SJSA1 (cell line): ENCODE data around the gene MAPK12. TPM values are rescaled to one million over a fixed set of nuclear protein-coding genes. Genes with fewer than 3 reads are reported as not detected.
"Not testable (repeated sequence)": the region's sequence is repeated elsewhere in the genome, so short reads cannot be mapped to it uniquely, and the experiment has no call there.

Experiments
- DNase-seq, 2 experiments: peaks; one replicate each; pipeline ENCODE4 v3.0.0-alpha.2; 2015 to 2020; ENCODE audit warnings: low spot score in 2 of 2, low read depth in 1 of 2
- H3K27ac ChIP-seq: fragments of 250-450 bp; sonication (Bioruptor Pico); 2 replicates; pipeline ENCODE4 v1.5.1; 2020; ENCODE audit warnings: mild to moderate bottlenecking, moderate library complexity
- H3K27me3 ChIP-seq: fragments of 250-450 bp; sonication (Bioruptor Pico); replicated peaks from 2 replicates; pipeline ENCODE4 v1.5.1; 2020; ENCODE audit warnings: mild to moderate bottlenecking, moderate library complexity
- H3K36me3 ChIP-seq: fragments of 250-450 bp; sonication (Bioruptor Pico); 2 replicates; pipeline ENCODE4 v1.5.1; 2020; ENCODE audit warnings: mild to moderate bottlenecking
- H3K4me1 ChIP-seq: fragments of 250-450 bp; sonication (Bioruptor Pico); replicated peaks from 2 replicates; pipeline ENCODE4 v1.6.1; 2021; ENCODE audit warnings: mild to moderate bottlenecking
- H3K4me3 ChIP-seq: fragments of 250-450 bp; sonication (Bioruptor Pico); 2 replicates; pipeline ENCODE4 v1.5.1; 2020; ENCODE audit warnings: mild to moderate bottlenecking
- H3K9me3 ChIP-seq: fragments of 250-450 bp; sonication (Bioruptor Pico); replicated peaks from 2 replicates; pipeline ENCODE4 v1.5.1; 2020; ENCODE audit warnings: mild to moderate bottlenecking
- total RNA-seq: library from RNA; depleted of rRNA; stranded (reverse); fragments of >200 nt; shearing (Covaris generic); gene quantifications from 2 replicates; pipeline ENCODE4 v1.2.3, GENCODE V29; 2014

Gene MAPK12
- total RNA-seq, 1 experiment from 2014 or later = 4.8 TPM

GRCh38 chr22:50281384-50281760 lies 19.9 kb upstream of the MAPK12 start:
- no peaks in the 10 kb centered on the region for H3K27me3 ChIP-seq
- H3K27ac ChIP-seq = no peak overlapping the region
- peaks cover 87% of the 10 kb centered on the region for H3K36me3 ChIP-seq
- H3K4me1 ChIP-seq = peaks cover 16% of the 10 kb centered on the region
- H3K4me3 ChIP-seq = no peak overlapping the region
- no peaks in the 10 kb centered on the region for H3K9me3 ChIP-seq
- no peak for DNase-seq

- DNase-seq = no peak
These were observed 19.4 kb upstream of the MAPK12 start for GRCh38 chr22:50280708-50281383.

GRCh38 chr22:50280022-50280707 lies 18.7 kb upstream of the MAPK12 start:
- Histone ChIP-seq H3K27me3 (no peaks in the 10 kb centered on the region), H3K4me3 (no peak overlapping the region), H3K9me3 (no peaks in the 10 kb centered on the region), H3K27ac (no peak overlapping the region), H3K36me3 (peaks cover 89% of the 10 kb centered on the region), H3K4me1 (peaks cover 16% of the 10 kb centered on the region)
- no peak for DNase-seq

More at GRCh38 chr22:50280708-50281383, 19.4 kb upstream of the MAPK12 start:
- peaks cover 16% of the 10 kb centered on the region for H3K4me1 ChIP-seq
- no peaks in the 10 kb centered on the region for H3K27me3 ChIP-seq
- H3K9me3 ChIP-seq = no peaks in the 10 kb centered on the region
- peaks cover 84% of the 10 kb centered on the region for H3K36me3 ChIP-seq
- no peak overlapping the region for H3K4me3 ChIP-seq
- no peak overlapping the region for H3K27ac ChIP-seq

- H3K9me3 ChIP-seq = no peaks in the 10 kb centered on the region
- peaks cover 87% of the 10 kb centered on the region for H3K36me3 ChIP-seq
- peaks cover 16% of the 10 kb centered on the region for H3K4me1 ChIP-seq
These were observed 17.6 kb upstream of the MAPK12 start for GRCh38 chr22:50278956-50279619.

GRCh38 chr22:50278461-50278860 lies 17.0 kb upstream of the MAPK12 start:
- Histone ChIP-seq H3K27ac (no peak overlapping the region), H3K4me1 (peaks cover 16% of the 10 kb centered on the region), H3K4me3 (no peak overlapping the region), H3K36me3 (peaks cover 85% of the 10 kb centered on the region), H3K9me3 (no peaks in the 10 kb centered on the region), H3K27me3 (no peaks in the 10 kb centered on the region)
- DNase-seq = no peak

More at GRCh38 chr22:50278956-50279619, 17.6 kb upstream of the MAPK12 start:
- no peak overlapping the region for H3K27ac ChIP-seq
- DNase-seq = no peak
- H3K4me3 ChIP-seq = no peak overlapping the region
- H3K27me3 ChIP-seq = no peaks in the 10 kb centered on the region

- Histone ChIP-seq H3K4me3 (no peak overlapping the region), H3K27ac (no peak overlapping the region), H3K27me3 (no peaks in the 10 kb centered on the region), H3K36me3 (peaks cover 80% of the 10 kb centered on the region), H3K4me1 (peaks cover 12% of the 10 kb centered on the region), H3K9me3 (no peaks in the 10 kb centered on the region)
- no peak for DNase-seq
These were observed 16.3 kb upstream of the MAPK12 start for GRCh38 chr22:50277761-50278160.

GRCh38 chr22:50276143-50276542 lies 14.7 kb upstream of the MAPK12 start:
- Histone ChIP-seq H3K27me3 (peaks cover 4% of the 10 kb centered on the region), H3K4me3 (no peak overlapping the region), H3K27ac (no peak overlapping the region), H3K9me3 (no peaks in the 10 kb centered on the region), H3K4me1 (peaks cover 6% of the 10 kb centered on the region), H3K36me3 (peaks cover 64% of the 10 kb centered on the region)
- no peak for DNase-seq

GRCh38 chr22:50275181-50276055 lies 13.9 kb upstream of the MAPK12 start:
- Histone ChIP-seq H3K4me1 (peaks cover 13% of the 10 kb centered on the region), H3K36me3 (peaks cover 58% of the 10 kb centered on the region), H3K4me3 (no peak overlapping the region), H3K27ac (no peak overlapping the region), H3K27me3 (peaks cover 12% of the 10 kb centered on the region), H3K9me3 (no peaks in the 10 kb centered on the region)
- DNase-seq = no peak

GRCh38 chr22:50274771-50275170 lies 13.3 kb upstream of the MAPK12 start:
- H3K27me3 ChIP-seq = peaks cover 13% of the 10 kb centered on the region
- no peak for DNase-seq
- H3K4me3 ChIP-seq = no peak overlapping the region
- H3K4me1 ChIP-seq = peaks cover 14% of the 10 kb centered on the region
- no peak overlapping the region for H3K27ac ChIP-seq
- no peaks in the 10 kb centered on the region for H3K9me3 ChIP-seq
- peaks cover 51% of the 10 kb centered on the region for H3K36me3 ChIP-seq

GRCh38 chr22:50274311-50274710 lies 12.8 kb upstream of the MAPK12 start:
- Histone ChIP-seq H3K9me3 (no peaks in the 10 kb centered on the region), H3K36me3 (peaks cover 47% of the 10 kb centered on the region)
- DNase-seq = no peak

GRCh38 chr22:50273781-50274180 lies 12.3 kb upstream of the MAPK12 start:
- H3K9me3 ChIP-seq, H3K4me3 ChIP-seq, DNase-seq, H3K27ac ChIP-seq: not testable (repeated sequence)
- H3K36me3 ChIP-seq = peaks cover 41% of the 10 kb centered on the region
- H3K4me1 ChIP-seq = peaks cover 14% of the 10 kb centered on the region
- H3K27me3 ChIP-seq = peaks cover 23% of the 10 kb centered on the region

More at GRCh38 chr22:50274311-50274710, 12.8 kb upstream of the MAPK12 start:
- peaks cover 17% of the 10 kb centered on the region for H3K27me3 ChIP-seq
- H3K27ac ChIP-seq = no peak overlapping the region
- peaks cover 14% of the 10 kb centered on the region for H3K4me1 ChIP-seq
- H3K4me3 ChIP-seq = no peak overlapping the region

GRCh38 chr22:50273352-50273751 lies 11.9 kb upstream of the MAPK12 start:
- peaks cover 14% of the 10 kb centered on the region for H3K4me1 ChIP-seq
- not testable (repeated sequence) for H3K9me3 ChIP-seq, H3K4me3 ChIP-seq, H3K27ac ChIP-seq, DNase-seq
- H3K36me3 ChIP-seq = peaks cover 37% of the 10 kb centered on the region
- peaks cover 26% of the 10 kb centered on the region for H3K27me3 ChIP-seq

GRCh38 chr22:50272044-50272802 lies 10.7 kb upstream of the MAPK12 start:
- peaks cover 32% of the 10 kb centered on the region for H3K27me3 ChIP-seq
- H3K9me3 ChIP-seq = peaks cover 2% of the 10 kb centered on the region; the same call in 1 of the 2 replicates
- H3K4me1 ChIP-seq = peaks cover 14% of the 10 kb centered on the region
- no peak overlapping the region for H3K27ac ChIP-seq
- no peak for DNase-seq
- H3K4me3 ChIP-seq = no peak overlapping the region
- peaks cover 26% of the 10 kb centered on the region for H3K36me3 ChIP-seq
